Calu3 (cell line): Measurements from ENCODE around the gene FOXP1. TPM values are rescaled to one million over a fixed set of nuclear protein-coding genes. Genes with fewer than 3 reads are reported as not detected.

ENCODE experiments used
- BruUV-seq: library from RNA; stranded (reverse); fragments of 400-500 nt; replicated peaks from 2 replicates; lab custom pipeline; 2021; lab: Mats Ljungman, UMichigan
- CTCF ChIA-PET: fragments of 300-600 bp; sonication (Branson Sonifier 250); formaldehyde crosslinking; loops from one replicate; lab custom pipeline; 2022; ENCODE audit warnings: antibody characterized with exemption; lab: Charles Lee
- DNase-seq: peaks from one replicate; pipeline ENCODE4 v3.0.0; 2022
- H3K27ac Mint-ChIP-seq: one replicate; pipeline ENCODE4 v1.8.0; 2022; ENCODE audit warnings: mixed read lengths; ENCODE audit not compliant: unreplicated experiment
- H3K27me3 Mint-ChIP-seq: one replicate; pipeline ENCODE4 v1.8.0; 2022; ENCODE audit warnings: mixed read lengths; ENCODE audit not compliant: unreplicated experiment
- H3K36me3 Mint-ChIP-seq: one replicate; pipeline ENCODE4 v1.8.0; 2022; ENCODE audit warnings: mild to moderate bottlenecking, moderate library complexity, mixed read lengths; ENCODE audit not compliant: insufficient read depth, unreplicated experiment
- H3K4me1 Mint-ChIP-seq: one replicate; pipeline ENCODE4 v1.8.0; 2022; ENCODE audit warnings: mild to moderate bottlenecking, low read depth, mixed read lengths; ENCODE audit not compliant: unreplicated experiment
- H3K4me3 Mint-ChIP-seq: one replicate; pipeline ENCODE4 v1.8.0; 2022; ENCODE audit warnings: mild to moderate bottlenecking, low read depth, moderate library complexity, mixed read lengths; ENCODE audit not compliant: unreplicated experiment
- H3K9me3 Mint-ChIP-seq: one replicate; pipeline ENCODE4 v1.8.0; 2022; ENCODE audit warnings: low read depth, mixed read lengths; ENCODE audit not compliant: unreplicated experiment
- CTCF ChIP-seq: fragments of 200-600 bp; IDR thresholded peaks from one replicate; pipeline ENCODE4 v1.8.0; 2022; ENCODE audit warnings: antibody characterized with exemption; ENCODE audit not compliant: unreplicated experiment
- intact Hi-C: fragments of 100-400 bp; cut with micrococcal nuclease; formaldehyde crosslinking; loops from one replicate; pipeline ENCODE4 v1.10.0; 2022; ENCODE audit not compliant: unreplicated experiment
- total RNA-seq: library from RNA; stranded (reverse); gene quantifications from 2 replicates; pipeline ENCODE4 v1.2.3, GENCODE V29; 2022

FOXP1 gene
- total RNA-seq, 1 experiment from 2014 or later, result 82.8 TPM

- Mint-ChIP-seq H3K4me3 (no peak overlapping the region), H3K4me1 (peaks cover 10% of the 10 kb centered on the region), H3K27me3 (no peaks in the 10 kb centered on the region), H3K36me3 (no peaks in the 10 kb centered on the region), H3K27ac (no peak overlapping the region), H3K9me3 (no peaks in the 10 kb centered on the region)
- no peak for DNase-seq
- intact Hi-C loops, result no loop called here
- TF ChIP-seq CTCF, result no peak
- CTCF ChIA-PET, result interaction anchor here (0.7 kb wide), 1 partner anchor 1118 kb away, joined by 4 read pairs; no protein-coding TSS in a partner anchor
- no TSS peak for BruUV-seq
Measured at GRCh38 chr3:71462586-71462985, 120.9 kb downstream of the FOXP1 start.

GRCh38 chr3:71461749-71462483 lies 121.6 kb downstream of the FOXP1 start:
- Mint-ChIP-seq H3K9me3 (no peaks in the 10 kb centered on the region), H3K27me3 (no peaks in the 10 kb centered on the region), H3K4me3 (no peak overlapping the region), H3K36me3 (no peaks in the 10 kb centered on the region), H3K27ac (no peak overlapping the region), H3K4me1 (peaks cover 10% of the 10 kb centered on the region)
- CTCF ChIA-PET, result no interaction called here
- BruUV-seq, result no TSS peak
- no peak for TF ChIP-seq CTCF
- no peak for DNase-seq
- intact Hi-C loops, result no loop called here

GRCh38 chr3:71461114-71461513 lies 122.4 kb downstream of the FOXP1 start:
- no TSS peak for BruUV-seq
- intact Hi-C loops, result no loop called here
- TF ChIP-seq CTCF, result no peak
- Mint-ChIP-seq H3K27ac (no peak overlapping the region), H3K4me3 (no peak overlapping the region), H3K27me3 (no peaks in the 10 kb centered on the region), H3K36me3 (no peaks in the 10 kb centered on the region), H3K4me1 (peaks cover 13% of the 10 kb centered on the region), H3K9me3 (no peaks in the 10 kb centered on the region)
- CTCF ChIA-PET, result no interaction called here
- DNase-seq, result no peak

GRCh38 chr3:71458895-71459294 lies 124.6 kb downstream of the FOXP1 start:
- H3K4me1 Mint-ChIP-seq, result peaks cover 23% of the 10 kb centered on the region
- H3K9me3 Mint-ChIP-seq, result no peaks in the 10 kb centered on the region
- BruUV-seq, result no TSS peak
- intact Hi-C loops, result loop anchor here (10.0 kb wide), 1 partner anchor 64 kb away; no protein-coding TSS in a partner anchor
- CTCF ChIA-PET, result no interaction called here
- no peak overlapping the region for H3K27ac Mint-ChIP-seq
- no peak overlapping the region for H3K4me3 Mint-ChIP-seq
- TF ChIP-seq CTCF, result no peak
- H3K27me3 Mint-ChIP-seq, result no peaks in the 10 kb centered on the region
- DNase-seq, result no peak
- no peaks in the 10 kb centered on the region for H3K36me3 Mint-ChIP-seq
